Heart right ventricle (tissue), 16 donors: ENCODE measurements around the gene SRPK1. TPM values are rescaled to one million over a fixed set of nuclear protein-coding genes. Genes with fewer than 3 reads are reported as not detected.

Source experiments
- ATAC-seq, 8 donors: fragments of 200-7000 bp; cut with Tn5 transposase; one replicate each; pipeline ENCODE4 v1.9.1; 2020; ENCODE audit warnings: mild to moderate bottlenecking in 8 of 8, moderate library complexity in 8 of 8, moderate number of reproducible peaks in 1 of 8
- DNase-seq, 2 donors: peaks; one replicate each; pipeline ENCODE4 v3.0.0-alpha.2; 2020
- H3K27ac ChIP-seq, 10 donors: fragments of 200-600 bp; sonication (generic) in 2 of 10; one replicate each; pipeline versions ENCODE4 v1.5.0 to v1.8.0; 2020 to 2022; ENCODE audit warnings: mild to moderate bottlenecking in 3 of 10
- H3K27me3 ChIP-seq, 7 donors: fragments of 200-600 bp; one replicate each; pipeline ENCODE4 v1.8.0; 2021 to 2022; ENCODE audit warnings: mild to moderate bottlenecking in 2 of 7
- H3K36me3 ChIP-seq, 9 donors: fragments of 200-600 bp; sonication (generic) in 1 of 9; one replicate each; pipeline versions ENCODE4 v1.5.0 to v1.8.0; 2020 to 2022; ENCODE audit warnings: mild to moderate bottlenecking in 2 of 9
- H3K4me1 ChIP-seq, 9 donors: fragments of 200-600 bp; sonication (generic) in 1 of 9; one replicate each; pipeline versions ENCODE4 v1.5.0 to v1.8.0; 2020 to 2022; ENCODE audit warnings: mild to moderate bottlenecking in 4 of 9
- H3K4me3 ChIP-seq, 10 donors: fragments of 200-600 bp; sonication (generic) in 2 of 10; one replicate each; pipeline versions ENCODE4 v1.5.0 to v1.8.0; 2020 to 2022; ENCODE audit warnings: mild to moderate bottlenecking in 7 of 10, moderate library complexity in 2 of 10
- H3K9me3 ChIP-seq, 11 donors: fragments of 200-600 bp in 10 of 11; sonication (generic) in 2 of 11; one replicate each; pipeline versions ENCODE4 v1.5.0 to v1.8.0; 2013 to 2022; ENCODE audit warnings: mild to moderate bottlenecking in 2 of 11, control low read depth in 1 of 11, moderate library complexity in 1 of 11
- CTCF ChIP-seq, 9 donors: fragments of 200-600 bp; sonication (generic) in 2 of 9; IDR thresholded peaks; one replicate each; pipeline versions ENCODE4 v1.5.0 to v1.8.0; 2021 to 2022; ENCODE audit warnings: antibody characterized with exemption in 9 of 9, mild to moderate bottlenecking in 5 of 9, moderate library complexity in 1 of 9
- WGBS, 2 donors: extraction: QIAGEN DNeasy Blood & Tissue Kit; methylation state at CpG; one replicate each; pipeline ENCODE4 v1.1.7; 2013; ENCODE audit warnings: inconsistent platforms in 1 of 2; 5-methylcytosine and 5-hydroxymethylcytosine counted together
- intact Hi-C, 10 donors: fragments of 100-400 bp; cut with DNase I; formaldehyde crosslinking; loops; one replicate each; pipeline versions ENCODE4 v1.11.1 to v1.14.2; 2022
- polyA plus RNA-seq, 2 donors: library from polyadenylated mRNA; stranded (reverse); fragments of 200-250 nt; gene quantifications; one replicate each; pipeline ENCODE4 v1.2.3, GENCODE V29; 2013
- total RNA-seq, 10 donors: library from RNA; stranded (reverse); fragmentation: NEBNext Ultra II Directional in 3 of 10; extraction: Animal tissue kit (Norgen Biotek cat#: 25700) in 3 of 10; gene quantifications; one replicate each; pipeline versions ENCODE4 v1.2.1 to v1.2.4, GENCODE V29; 2021 to 2023
- donor health status: Arrhythmogenic right ventricular cardiomyopathy.
- donor health status: ischemic (EF 13 %, LVEDD 7.1; RV severe dilation, severe dysfunction).
- donor health status: healthy with polysubstance abuse.
- donor health status: DM: no; HTN: yes; CAD: no.
- donor health status: DM: no; HTN: no; CAD: no.
- donor health status: ischemic (EF 25% LVEDD 6.9; RV normal size, moderate dysfunction).
- donor health status: ischemic (EF 25% LVEDD 5.7; RV mildly dilated, moderate dysfunction).
- donor health status: healthy.
- donor health status: DM: yes; HTN: yes; CAD: no.
- donor health status: Ischemic cardiomyopathy.
- donor health status: ischemic (EF 35%, LVEDD 5.7; RV mildly dilated, moderate dysfunction).
- donor health status: nonischemic (EF 11% LVEDD 7.7; RV severe dilation, severe dysfunction).
- donor health status: DM: yes; HTN: yes; CAD: no.
- donor health status: PGD.
- donor health status: ischemic (EF 29% LVEDD 5.4; RV normal size, mild dysfunction).
- donor health status: nonischemic (EF 23%, LVEDD 6.1; RV moderate dilation, normal function).

Gene SRPK1
- total and polyA plus RNA-seq, 12 donors = 6.0 to 25.6 (median 17.4) TPM

DNA sequence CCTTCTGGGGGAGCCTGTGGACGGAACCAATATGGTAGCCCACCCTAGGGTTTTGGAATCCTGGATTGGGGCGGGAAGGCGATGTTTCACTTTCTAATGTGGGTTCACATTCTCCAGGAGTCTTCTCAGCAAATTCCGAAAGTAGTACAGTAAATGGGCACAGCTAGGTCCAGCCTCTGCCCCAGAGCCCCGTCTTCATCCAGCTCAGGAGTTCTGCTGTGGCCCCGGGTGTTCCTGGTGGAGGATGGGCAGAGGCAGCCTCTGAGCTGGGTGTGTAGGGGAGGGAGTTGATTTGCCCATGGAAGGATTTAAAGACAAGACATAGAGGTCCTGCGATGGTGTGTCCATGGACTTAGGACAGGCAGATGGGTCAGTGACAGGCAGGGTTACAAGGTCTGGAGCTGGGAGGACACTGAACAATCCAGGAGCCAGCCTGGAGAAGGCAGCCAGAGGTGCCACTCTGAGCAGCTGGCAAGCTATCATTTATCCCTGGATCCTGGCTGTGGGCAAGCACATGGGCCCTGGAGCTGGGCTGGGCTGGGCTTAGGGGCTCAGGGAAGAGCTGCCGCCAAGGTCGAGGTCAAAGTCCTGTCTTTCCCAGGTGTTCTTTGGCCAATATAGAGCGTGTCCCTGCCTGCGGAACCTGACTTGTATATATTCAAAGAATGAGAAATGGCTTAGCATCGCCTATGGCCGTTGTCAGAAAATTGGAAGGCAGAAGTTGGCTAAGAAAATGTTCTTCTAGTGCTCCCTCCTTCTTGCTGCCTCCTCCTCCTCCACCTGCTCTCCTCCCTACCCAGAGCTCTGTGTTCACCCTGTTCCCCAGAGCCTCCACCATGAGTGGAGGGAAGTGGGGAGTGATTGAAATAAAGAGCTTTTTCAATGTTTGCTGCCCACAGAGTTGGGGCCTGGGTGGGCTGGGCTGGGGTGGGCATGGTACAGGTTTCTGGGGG, 133.4 kb downstream of the SRPK1 start:
- Histone ChIP-seq H3K4me1 (peaks cover 0 to 4% (median 0%) of the 10 kb centered on the region in 9 donors), H3K9me3 (no peaks in the 10 kb centered on the region), H3K27ac (no peak overlapping the region), H3K4me3 (peak overlapping the region in 1 of 10 donors; percentile 3), H3K36me3 (no peaks in the 10 kb centered on the region), H3K27me3 (peaks cover 24 to 89% (median 69%) of the 10 kb centered on the region in 7 donors)
- WGBS, 2 donors = 84 to 86% methylated on average over 13 of the region's 13 CpGs
- DNase-seq (no peak), ATAC-seq (no peak)
- intact Hi-C loops = loop anchor here in 3 of 10 donors (1.0 kb wide), 1 partner anchor 11 kb away; no protein-coding TSS in a partner anchor
- no peak for TF ChIP-seq CTCF (IDR thresholded peaks at IDR 0.05)

GRCh38 chr6:35786810-35787209, 134.1 kb downstream of the SRPK1 start:
- Histone ChIP-seq H3K9me3 (no peaks in the 10 kb centered on the region), H3K27me3 (peaks cover 24 to 84% (median 69%) of the 10 kb centered on the region in 7 donors), H3K4me1 (peaks cover 0 to 4% (median 0%) of the 10 kb centered on the region in 9 donors), H3K36me3 (no peaks in the 10 kb centered on the region), H3K4me3 (peak overlapping the region in 1 of 10 donors; percentile 3), H3K27ac (no peak overlapping the region)
- no peak for TF ChIP-seq CTCF (IDR thresholded peaks at IDR 0.05)
- 25 to 49% methylated on average over 25 of the region's 25 CpGs for WGBS, 2 donors
- DNase-seq = no peak
- intact Hi-C loops = loop anchor here in 2 of 10 donors (1.0 kb wide), 1 partner anchor 11 kb away; no protein-coding TSS in a partner anchor
- peak in 2 of 8 donors; percentile 22 to 35 for ATAC-seq

- intact Hi-C loops = no loop called here
- no peaks in the 10 kb centered on the region for H3K36me3 ChIP-seq
- H3K4me3 ChIP-seq = no peak overlapping the region
- peaks cover 24 to 85% (median 64%) of the 10 kb centered on the region in 7 donors for H3K27me3 ChIP-seq
- no peaks in the 10 kb centered on the region for H3K9me3 ChIP-seq
- no peak overlapping the region for H3K27ac ChIP-seq
- 56 to 74% methylated on average over 2 of the region's 2 CpGs for WGBS, 2 donors
- peaks cover 0 to 4% (median 0%) of the 10 kb centered on the region in 9 donors for H3K4me1 ChIP-seq
- ATAC-seq = no peak
- TF ChIP-seq CTCF (IDR thresholded peaks at IDR 0.05) = no peak
- DNase-seq = no peak
Measured at GRCh38 chr6:35786272-35786671, 134.6 kb downstream of the SRPK1 start.

GRCh38 chr6:35784200-35784599, 136.7 kb downstream of the SRPK1 start:
- WGBS, 2 donors = 58 to 64% methylated on average over 2 of the region's 2 CpGs

More at GRCh38 chr6:35784200-35784599, 136.7 kb downstream of the SRPK1 start:
- peaks cover 15 to 83% (median 59%) of the 10 kb centered on the region in 7 donors for H3K27me3 ChIP-seq
- no peak overlapping the region for H3K4me3 ChIP-seq
- no peaks in the 10 kb centered on the region for H3K36me3 ChIP-seq
- DNase-seq (no peak), ATAC-seq (no peak)
- intact Hi-C loops = no loop called here
- no peak for TF ChIP-seq CTCF (IDR thresholded peaks at IDR 0.05)
- H3K9me3 ChIP-seq = no peaks in the 10 kb centered on the region
- H3K4me1 ChIP-seq = peaks cover 0 to 4% (median 0%) of the 10 kb centered on the region in 9 donors
- no peak overlapping the region for H3K27ac ChIP-seq

Other genes with a start within 250 kb of the SRPK1 start
- gene FKBP5, start 232.2 kb downstream of the SRPK1 start, total RNA-seq = 100 to 1,000 TPM in 3 of 10 donors, 10 to 100 TPM in 7; 20.3 to 151 (median 45.3) TPM
- 100 to 1,000 TPM in 1 of 2 donors, 10 to 100 TPM in 1; 40.5 to 199 TPM for gene FKBP5, start 232.2 kb downstream of the SRPK1 start, polyA plus RNA-seq
- under 1 TPM in 4 of 10 donors, not detected in 6; 0.20 to 0.37 (median 0.24) TPM for gene ARMC12, start 184.1 kb downstream of the SRPK1 start, total RNA-seq
- under 1 TPM; 0.16 to 0.95 TPM for gene ARMC12, start 184.1 kb downstream of the SRPK1 start, polyA plus RNA-seq
- gene CLPSL2, start 144.5 kb downstream of the SRPK1 start, total RNA-seq = not detected
- not detected for gene CLPSL2, start 144.5 kb downstream of the SRPK1 start, polyA plus RNA-seq
- gene CLPSL1, start 140.1 kb downstream of the SRPK1 start, total RNA-seq = not detected
- not detected for gene CLPSL1, start 140.1 kb downstream of the SRPK1 start, polyA plus RNA-seq
- 1 to 10 TPM in 7 of 10 donors, not detected in 3; 1.9 to 4.2 (median 3.3) TPM for gene CLPS, start 123.8 kb downstream of the SRPK1 start, total RNA-seq
- gene CLPS, start 123.8 kb downstream of the SRPK1 start, polyA plus RNA-seq = under 1 TPM in 1 of 2 donors, not detected in 1; 0.81 TPM
- gene LHFPL5, start 115.7 kb downstream of the SRPK1 start, total RNA-seq = not detected
- not detected for gene LHFPL5, start 115.7 kb downstream of the SRPK1 start, polyA plus RNA-seq
- gene SLC26A8, start 103.5 kb upstream of the SRPK1 start, total RNA-seq = under 1 TPM in 5 of 10 donors, not detected in 5; 0.07 to 0.11 (median 0.10) TPM
- gene SLC26A8, start 103.5 kb upstream of the SRPK1 start, polyA plus RNA-seq = under 1 TPM in 1 of 2 donors, not detected in 1; 0.03 TPM
- 10 to 100 TPM; 25.0 to 38.1 (median 29.4) TPM for gene MAPK14, start 106.7 kb upstream of the SRPK1 start, total RNA-seq
- gene MAPK14, start 106.7 kb upstream of the SRPK1 start, polyA plus RNA-seq = 10 to 100 TPM in 1 of 2 donors, 1 to 10 TPM in 1; 9.2 to 18.2 TPM
- gene MAPK13, start 209.4 kb upstream of the SRPK1 start, total RNA-seq = 1 to 10 TPM in 4 of 10 donors, under 1 TPM in 6; 0.11 to 5.0 (median 0.69) TPM
- 1 to 10 TPM in 1 of 2 donors, under 1 TPM in 1; 0.95 to 1.3 TPM for gene MAPK13, start 209.4 kb upstream of the SRPK1 start, polyA plus RNA-seq